Stomach (tissue), 9 donors: ENCODE measurements around the gene ABLIM3. TPM values are rescaled to one million over a fixed set of nuclear protein-coding genes. Genes with fewer than 3 reads are reported as not detected.

Experiments used
- DNase-seq, 2 donors: peaks; one replicate each; pipeline versions ENCODE4 v3.0.0 to v3.0.0-alpha.2; 2013 to 2019
- H3K27ac ChIP-seq, 5 donors: fragments of 200-600 bp in 4 of 5; sonication (generic) in 4 of 5; one replicate each; pipeline ENCODE4 v1.5.1; 2013 to 2019; ENCODE audit warnings: mild to moderate bottlenecking in 1 of 5, moderate library complexity in 1 of 5
- H3K27me3 ChIP-seq, 3 donors: fragments of 200-600 bp; sonication (generic); one replicate each; pipeline ENCODE4 v1.5.1; 2017 to 2019; ENCODE audit warnings: mixed run types in 1 of 3
- H3K36me3 ChIP-seq, 4 donors: fragments of 200-600 bp; sonication (generic); 1 replicate in 3 of 4; 2 replicates in 1 of 4; pipeline ENCODE4 v1.5.1; 2016 to 2019
- H3K4me1 ChIP-seq, 4 donors: fragments of 200-600 bp; sonication (generic); one replicate each; pipeline ENCODE4 v1.5.1; 2016 to 2019
- H3K4me3 ChIP-seq, 4 donors: fragments of 200-600 bp; sonication (generic) in 3 of 4; one replicate each; pipeline ENCODE4 v1.5.1; 2016 to 2019; ENCODE audit warnings: mild to moderate bottlenecking in 1 of 4
- H3K9me3 ChIP-seq, 4 donors: fragments of 200-600 bp; sonication (generic); one replicate each; pipeline ENCODE4 v1.5.1; 2016 to 2019
- CTCF ChIP-seq, 7 experiments: fragments of 450-650 bp in 4 of 7; fragments of 200-600 bp in 3 of 7; sonication (generic) in 3 of 7; IDR thresholded peaks; one replicate each; pipeline ENCODE4 v1.5.1; 2016 to 2019; ENCODE audit warnings: antibody characterized with exemption in 7 of 7, control low read depth in 2 of 7, mild to moderate bottlenecking in 1 of 7
- EP300 ChIP-seq: sonication (generic); formaldehyde crosslinking; IDR thresholded peaks from one replicate; pipeline ENCODE4 v1.6.1; 2017; ENCODE audit warnings: antibody characterized with exemption
- POLR2A ChIP-seq, 4 donors: fragments of 450-650 bp; IDR thresholded peaks; one replicate each; pipeline ENCODE4 v1.6.1; 2016; ENCODE audit warnings: antibody characterized with exemption in 4 of 4, control low read depth in 2 of 4, mild to moderate bottlenecking in 1 of 4, moderate library complexity in 1 of 4
- POLR2AphosphoS5 ChIP-seq, 3 donors: sonication (generic); formaldehyde crosslinking; IDR thresholded peaks; one replicate each; pipeline ENCODE4 v1.6.1; 2016; ENCODE audit warnings: antibody characterized with exemption in 3 of 3
- WGBS, 5 donors: extraction: QIAGEN DNeasy Blood & Tissue Kit in 3 of 5; methylation state at CpG; one replicate each; pipeline versions ENCODE4 v1.1.5 to v1.1.7; 2013 to 2018; 5-methylcytosine and 5-hydroxymethylcytosine counted together
- intact Hi-C: fragments of 100-400 bp; cut with DNase I; formaldehyde crosslinking; loops from one replicate; pipeline ENCODE4 v1.15.1; 2023; ENCODE audit warnings: low total_unique reads
- polyA plus RNA-seq, 3 donors: library from polyadenylated mRNA; stranded (reverse); fragments of 200-250 nt; gene quantifications; one replicate each; pipeline ENCODE4 v1.2.3, GENCODE V29; 2013
- total RNA-seq, 5 donors: library from RNA; depleted of rRNA; stranded (reverse); fragments of >200 nt; gene quantifications; one replicate each; pipeline versions ENCODE4 v1.1.0 to v1.2.3, GENCODE V29; 2014 to 2016
- donor health status: healthy with polysubstance abuse.
- donor health status: Bipolar disorder and iron deficiency.
- donor health status: healthy.

Gene ABLIM3
- total and polyA plus RNA-seq, 8 donors = 4.6 to 21.4 (median 10.3) TPM

- Histone ChIP-seq H3K36me3 (no peaks in the 10 kb centered on the region), H3K4me1 (no peaks in the 10 kb centered on the region), H3K27ac (no peak overlapping the region), H3K27me3 (no peaks in the 10 kb centered on the region), H3K4me3 (no peak overlapping the region), H3K9me3 (peaks cover 8 to 53% (median 42%) of the 10 kb centered on the region in 4 donors)
- DNase-seq = no peak
- no peak for TF ChIP-seq POLR2AphosphoS5 (IDR thresholded peaks at IDR 0.05)
- no peak for TF ChIP-seq CTCF (IDR thresholded peaks at IDR 0.05)
- TF ChIP-seq EP300 = no peak
- no peak for TF ChIP-seq POLR2A (IDR thresholded peaks at IDR 0.05)
- intact Hi-C loops = no loop called here
Measured at GRCh38 chr5:149100331-149100730, 41.0 kb upstream of the ABLIM3 start.

GRCh38 chr5:149108651-149109280 lies 32.5 kb upstream of the ABLIM3 start:
- intact Hi-C loops = no loop called here
- Histone ChIP-seq H3K4me1 (no peaks in the 10 kb centered on the region), H3K36me3 (no peaks in the 10 kb centered on the region), H3K4me3 (no peak overlapping the region), H3K27me3 (no peaks in the 10 kb centered on the region), H3K27ac (no peak overlapping the region), H3K9me3 (no peaks in the 10 kb centered on the region)
- 87 to 98% (median 88%) methylated on average over 2 of the region's 2 CpGs for WGBS, 5 donors
- no peak for DNase-seq
- TF ChIP-seq EP300 (no peak), CTCF (IDR thresholded peaks at IDR 0.05) (no peak), POLR2AphosphoS5 (IDR thresholded peaks at IDR 0.05) (no peak), POLR2A (IDR thresholded peaks at IDR 0.05) (no peak)

GRCh38 chr5:149110406-149110805 lies 30.9 kb upstream of the ABLIM3 start:
- Histone ChIP-seq H3K4me1 (peaks cover 0 to 6% (median 0%) of the 10 kb centered on the region in 4 donors), H3K27ac (no peak overlapping the region), H3K36me3 (no peaks in the 10 kb centered on the region), H3K27me3 (no peaks in the 10 kb centered on the region), H3K4me3 (no peak overlapping the region), H3K9me3 (no peaks in the 10 kb centered on the region)
- intact Hi-C loops = loop anchor here (10.0 kb wide), 1 partner anchor 376 kb away; no protein-coding TSS in a partner anchor
- TF ChIP-seq POLR2A (IDR thresholded peaks at IDR 0.05) (no peak), CTCF (IDR thresholded peaks at IDR 0.05) (no peak), POLR2AphosphoS5 (IDR thresholded peaks at IDR 0.05) (no peak), EP300 (no peak)
- DNase-seq = no peak
- 84 to 86% (median 85%) methylated on average over 4 of the region's 4 CpGs for WGBS, 5 donors

GRCh38 chr5:149113669-149114068 lies 27.6 kb upstream of the ABLIM3 start:
- no peak for DNase-seq
- TF ChIP-seq POLR2AphosphoS5 (IDR thresholded peaks at IDR 0.05) = no peak
- no peak for TF ChIP-seq POLR2A (IDR thresholded peaks at IDR 0.05)
- no peak for TF ChIP-seq CTCF (IDR thresholded peaks at IDR 0.05)
- TF ChIP-seq EP300 = no peak
- H3K4me1 ChIP-seq = peaks cover 0 to 6% (median 0%) of the 10 kb centered on the region in 4 donors
- no peaks in the 10 kb centered on the region for H3K27me3 ChIP-seq
- WGBS, 5 donors = 60 to 73% (median 64%) methylated on average over 2 of the region's 2 CpGs
- intact Hi-C loops = loop anchor here (10.0 kb wide), 1 partner anchor 379 kb away; no protein-coding TSS in a partner anchor
- H3K9me3 ChIP-seq = no peaks in the 10 kb centered on the region
- no peak overlapping the region for H3K4me3 ChIP-seq
- no peaks in the 10 kb centered on the region for H3K36me3 ChIP-seq
- H3K27ac ChIP-seq = no peak overlapping the region
